Smooth muscle cell (in vitro differentiated cells): ENCODE measurements around the gene IGFN1. TPM values are rescaled to one million over a fixed set of nuclear protein-coding genes. Genes with fewer than 3 reads are reported as not detected.

Experiments
- DNase-seq: peaks from one replicate; lab custom pipeline; 2025; ENCODE audit not compliant: unreplicated experiment; lab: John Stamatoyannopoulos, UW
- H2AFZ ChIP-seq: fragments of 200-600 bp; sonication (generic); 2 replicates; pipeline ENCODE4 v1.6.0; 2016; ENCODE audit warnings: antibody characterized with exemption, low read depth, mild to moderate bottlenecking
- H3F3A ChIP-seq: fragments of 200-600 bp; sonication (generic); 2 replicates; pipeline ENCODE4 v1.6.0; 2017; ENCODE audit warnings: antibody characterized with exemption, low read depth
- H3K27ac ChIP-seq: fragments of 200-600 bp; sonication (generic); 2 replicates; pipeline ENCODE4 v1.5.1; 2016; ENCODE audit warnings: low read depth, mild to moderate bottlenecking
- H3K27me3 ChIP-seq: fragments of 200-600 bp; sonication (generic); 2 replicates; pipeline ENCODE4 v1.6.1; 2016; ENCODE audit warnings: low read depth, mild to moderate bottlenecking
- H3K36me3 ChIP-seq: fragments of 200-600 bp; sonication (generic); 2 replicates; pipeline ENCODE4 v1.5.1; 2016; ENCODE audit warnings: low read depth
- H3K4me1 ChIP-seq: fragments of 200-600 bp; sonication (generic); 2 replicates; pipeline ENCODE4 v1.5.1; 2016; ENCODE audit warnings: low read depth
- H3K4me2 ChIP-seq: fragments of 200-600 bp; sonication (generic); 2 replicates; pipeline ENCODE4 v1.6.0; 2016; ENCODE audit warnings: mild to moderate bottlenecking
- H3K4me3 ChIP-seq: fragments of 200-600 bp; sonication (generic); 2 replicates; pipeline ENCODE4 v1.5.1; 2016; ENCODE audit warnings: mild to moderate bottlenecking
- H3K79me2 ChIP-seq: fragments of 200-600 bp; sonication (generic); 2 replicates; pipeline ENCODE4 v1.6.0; 2016; ENCODE audit warnings: low read depth, mild to moderate bottlenecking
- H3K9ac ChIP-seq: fragments of 200-600 bp; sonication (generic); 2 replicates; pipeline ENCODE4 v1.6.0; 2016; ENCODE audit warnings: low read depth
- H3K9me3 ChIP-seq: fragments of 200-600 bp; sonication (generic); replicated peaks from 2 replicates; pipeline ENCODE4 v1.5.1; 2016; ENCODE audit warnings: low read depth
- H4K20me1 ChIP-seq: fragments of 200-600 bp; sonication (generic); 2 replicates; pipeline ENCODE4 v1.6.0; 2016; ENCODE audit warnings: low read depth
- WGBS: methylation state at CpG from one replicate; pipeline ENCODE4 v1.1.7; 2016; ENCODE audit warnings: low lambda C conversion rate; 5-methylcytosine and 5-hydroxymethylcytosine counted together
- polyA plus RNA-seq: library from polyadenylated mRNA; unstranded; fragments of >200 nt; fragmentation: Nextera tagmentation; extraction: Ambion mirVana; gene quantifications from 2 replicates; pipeline ENCODE4 v1.2.1, GENCODE V29; 2016
- total RNA-seq: library from RNA; depleted of rRNA; stranded (reverse); fragments of >200 nt; gene quantifications from 2 replicates; pipeline ENCODE4 v1.2.3, GENCODE V29; 2014
- TF ChIP-seq, protein P1 (sequence below): fragments of 200-600 bp; sonication (generic); IDR thresholded peaks from 2 replicates; pipeline ENCODE4 v1.5.1; 2017; ENCODE audit warnings: borderline replicate concordance, mild to moderate bottlenecking, antibody characterized with exemption; ENCODE audit not compliant: insufficient read depth, poor library complexity, severe bottlenecking

The IGFN1 gene
- total and polyA plus RNA-seq, 2 experiments from 2014 or later: not detected

DNA sequence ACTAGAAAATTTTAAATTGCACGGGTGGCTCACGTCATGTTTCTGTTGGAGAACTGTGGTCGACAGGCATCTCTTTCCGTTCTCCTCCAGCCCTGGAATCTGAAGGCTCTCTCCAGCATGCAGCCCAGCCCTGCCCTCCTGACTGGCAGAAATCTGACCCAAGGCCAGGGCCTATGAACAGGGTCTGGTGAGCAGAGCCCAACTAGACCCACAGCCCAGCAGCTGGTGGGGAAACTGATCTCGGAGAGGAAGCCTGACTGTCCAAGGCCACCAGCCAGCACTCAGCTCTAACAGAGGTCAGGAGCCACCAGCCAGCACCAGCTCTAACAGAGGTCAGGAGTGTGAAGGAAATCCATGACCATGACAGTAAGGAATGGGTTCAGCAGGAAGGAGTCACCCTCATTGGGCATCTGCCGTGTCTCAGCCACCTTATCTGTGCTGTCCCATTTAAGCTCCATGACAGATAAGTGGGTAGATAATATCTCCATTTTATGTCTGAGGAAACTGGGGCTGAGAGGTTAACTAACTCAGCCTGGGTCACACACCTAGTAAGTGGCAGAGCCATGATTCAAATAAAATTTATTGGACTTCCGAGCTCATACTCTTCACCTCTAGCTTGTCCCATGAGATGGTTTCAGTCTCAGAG is 72.5 kb downstream of the IGFN1 start:
- no peaks in the 10 kb centered on the region for H3K36me3 ChIP-seq
- 56% methylated on average over 7 of the region's 7 CpGs for WGBS
- H3K4me2 ChIP-seq: no peak overlapping the region
- TF ChIP-seq, protein P1, sequence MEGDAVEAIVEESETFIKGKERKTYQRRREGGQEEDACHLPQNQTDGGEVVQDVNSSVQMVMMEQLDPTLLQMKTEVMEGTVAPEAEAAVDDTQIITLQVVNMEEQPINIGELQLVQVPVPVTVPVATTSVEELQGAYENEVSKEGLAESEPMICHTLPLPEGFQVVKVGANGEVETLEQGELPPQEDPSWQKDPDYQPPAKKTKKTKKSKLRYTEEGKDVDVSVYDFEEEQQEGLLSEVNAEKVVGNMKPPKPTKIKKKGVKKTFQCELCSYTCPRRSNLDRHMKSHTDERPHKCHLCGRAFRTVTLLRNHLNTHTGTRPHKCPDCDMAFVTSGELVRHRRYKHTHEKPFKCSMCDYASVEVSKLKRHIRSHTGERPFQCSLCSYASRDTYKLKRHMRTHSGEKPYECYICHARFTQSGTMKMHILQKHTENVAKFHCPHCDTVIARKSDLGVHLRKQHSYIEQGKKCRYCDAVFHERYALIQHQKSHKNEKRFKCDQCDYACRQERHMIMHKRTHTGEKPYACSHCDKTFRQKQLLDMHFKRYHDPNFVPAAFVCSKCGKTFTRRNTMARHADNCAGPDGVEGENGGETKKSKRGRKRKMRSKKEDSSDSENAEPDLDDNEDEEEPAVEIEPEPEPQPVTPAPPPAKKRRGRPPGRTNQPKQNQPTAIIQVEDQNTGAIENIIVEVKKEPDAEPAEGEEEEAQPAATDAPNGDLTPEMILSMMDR: no peak
- no peaks in the 10 kb centered on the region for H4K20me1 ChIP-seq
- no peak overlapping the region for H3K27ac ChIP-seq
- H3K4me1 ChIP-seq: peaks cover 24% of the 10 kb centered on the region
- no peaks in the 10 kb centered on the region for H3K79me2 ChIP-seq
- no peak overlapping the region for H3K4me3 ChIP-seq
- DNase-seq: no peak
- H2AFZ ChIP-seq: no peak overlapping the region
- no peaks in the 10 kb centered on the region for H3K9me3 ChIP-seq
- no peak overlapping the region for H3K9ac ChIP-seq
- no peaks in the 10 kb centered on the region for H3K27me3 ChIP-seq
- H3F3A ChIP-seq: peaks cover 23% of the 10 kb centered on the region

DNA sequence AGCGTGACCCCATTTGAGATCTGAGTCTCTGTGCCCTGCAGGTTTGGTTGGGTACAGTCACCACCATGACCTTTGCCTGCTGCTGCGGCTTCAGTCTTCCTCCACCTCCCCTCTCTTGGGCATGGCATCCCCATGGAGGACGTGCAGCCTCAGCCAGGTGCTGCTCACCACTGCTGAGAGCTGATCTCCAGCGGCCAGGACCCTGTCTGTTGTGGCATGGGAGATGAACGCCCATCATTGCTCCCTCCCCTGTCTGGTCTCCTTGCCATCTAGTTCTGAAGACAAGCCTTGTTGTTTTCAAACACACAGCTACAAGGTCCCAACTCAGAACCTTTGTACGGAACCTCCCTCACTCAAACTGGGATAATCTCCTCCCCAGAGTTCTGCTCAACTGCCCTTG is 73.4 kb downstream of the IGFN1 start:
- peaks cover 24% of the 10 kb centered on the region for H3K4me1 ChIP-seq
- no peaks in the 10 kb centered on the region for H3K79me2 ChIP-seq
- no peaks in the 10 kb centered on the region for H4K20me1 ChIP-seq
- H3K36me3 ChIP-seq: no peaks in the 10 kb centered on the region
- 97% methylated on average over 6 of the region's 6 CpGs for WGBS
- no peaks in the 10 kb centered on the region for H3K9me3 ChIP-seq
- no peak overlapping the region for H3K4me3 ChIP-seq
- H3K27me3 ChIP-seq: no peaks in the 10 kb centered on the region
- no peak overlapping the region for H3K9ac ChIP-seq
- H2AFZ ChIP-seq: no peak overlapping the region
- peak overlapping the region; percentile 90 for H3K27ac ChIP-seq
- DNase-seq: no peak
- no peak overlapping the region for H3K4me2 ChIP-seq
- TF ChIP-seq, protein P1: no peak
- H3F3A ChIP-seq: peaks cover 23% of the 10 kb centered on the region

DNA sequence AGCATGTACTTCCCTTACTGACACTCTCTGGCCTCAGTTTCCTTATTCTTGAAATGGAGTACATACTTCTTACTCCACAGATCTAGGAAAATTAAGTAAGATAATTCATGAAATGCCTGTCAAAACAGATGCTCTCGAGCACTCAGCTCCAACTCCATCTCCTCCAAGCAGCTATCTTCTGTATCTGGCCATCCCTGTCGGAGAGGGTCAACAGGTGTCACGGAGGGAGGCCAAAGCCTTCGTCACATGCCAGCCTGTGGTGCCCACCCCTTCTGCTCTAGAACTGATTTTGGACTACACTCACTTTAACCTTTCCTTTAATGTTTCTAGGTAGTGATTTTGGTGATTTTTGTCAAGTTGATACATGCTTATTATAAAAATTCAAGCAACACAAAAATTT is 73.9 kb downstream of the IGFN1 start:
- no peak overlapping the region for H3K4me3 ChIP-seq
- DNase-seq: no peak
- no peaks in the 10 kb centered on the region for H3K9me3 ChIP-seq
- no peaks in the 10 kb centered on the region for H3K79me2 ChIP-seq
- no peak overlapping the region for H2AFZ ChIP-seq
- no peaks in the 10 kb centered on the region for H3K36me3 ChIP-seq
- H3K9ac ChIP-seq: no peak overlapping the region
- H3F3A ChIP-seq: peaks cover 23% of the 10 kb centered on the region
- no peak overlapping the region for H3K4me2 ChIP-seq
- no peaks in the 10 kb centered on the region for H3K27me3 ChIP-seq
- H3K27ac ChIP-seq: peak overlapping the region; percentile 90
- 97% methylated on average over 4 of the region's 4 CpGs for WGBS
- H4K20me1 ChIP-seq: no peaks in the 10 kb centered on the region
- peaks cover 20% of the 10 kb centered on the region for H3K4me1 ChIP-seq
- TF ChIP-seq, protein P1: no peak

DNA sequence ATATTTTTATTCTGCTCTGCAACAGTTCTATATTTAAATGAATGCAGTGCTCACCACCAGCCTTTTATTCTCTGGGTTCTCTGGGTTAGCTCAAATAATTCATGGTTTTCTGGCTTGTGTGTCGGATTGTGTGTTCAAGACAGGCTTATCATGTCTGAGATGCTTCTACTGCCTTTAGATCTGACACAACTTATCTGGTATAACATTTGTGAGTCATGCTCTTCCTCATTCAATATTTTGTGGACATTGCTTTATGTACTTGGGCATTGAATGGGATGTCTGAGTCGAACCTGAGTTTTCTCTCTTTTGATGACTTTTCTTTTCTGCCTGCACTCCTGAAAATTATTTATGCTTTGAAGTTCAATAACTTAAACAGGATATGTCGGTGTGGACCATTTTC is 75.1 kb downstream of the IGFN1 start:
- no peaks in the 10 kb centered on the region for H3K27me3 ChIP-seq

More for the DNA sequence above, 75.1 kb downstream of the IGFN1 start:
- TF ChIP-seq, protein P1: no peak
- no peak for DNase-seq
- H3K79me2 ChIP-seq: no peaks in the 10 kb centered on the region
- no peak overlapping the region for H3K4me3 ChIP-seq
- peak overlapping the region; percentile 90 for H3K27ac ChIP-seq
- peaks cover 14% of the 10 kb centered on the region for H3K4me1 ChIP-seq
- peaks cover 23% of the 10 kb centered on the region for H3F3A ChIP-seq
- H3K4me2 ChIP-seq: peak overlapping the region; percentile 74
- WGBS: 28% methylated on average over 3 of the region's 3 CpGs
- no peaks in the 10 kb centered on the region for H3K9me3 ChIP-seq
- H4K20me1 ChIP-seq: no peaks in the 10 kb centered on the region
- no peaks in the 10 kb centered on the region for H3K36me3 ChIP-seq
- H2AFZ ChIP-seq: no peak overlapping the region
- H3K9ac ChIP-seq: no peak overlapping the region
